Esophagus squamous epithelium (tissue), 5 donors: ENCODE results near the gene SYT1. TPM values are rescaled to one million over a fixed set of nuclear protein-coding genes. Genes with fewer than 3 reads are reported as not detected.

Experiments
- DNase-seq: peaks from one replicate; lab custom pipeline; 2025; lab: John Stamatoyannopoulos, UW
- H3K27ac ChIP-seq, 4 donors: fragments of 200-600 bp; sonication (generic); one replicate each; pipeline ENCODE4 v1.5.1; 2016 to 2019; ENCODE audit warnings: mild to moderate bottlenecking in 1 of 4
- H3K27me3 ChIP-seq, 4 donors: fragments of 200-600 bp; sonication (generic); 1 replicate in 3 of 4; 2 replicates in 1 of 4; pipeline versions ENCODE4 v1.5.1 to v1.6.0; 2017 to 2021; ENCODE audit warnings: antibody characterized with exemption in 1 of 4
- H3K36me3 ChIP-seq, 3 donors: fragments of 200-600 bp; sonication (generic); one replicate each; pipeline ENCODE4 v1.5.1; 2016 to 2019
- H3K4me1 ChIP-seq, 3 donors: fragments of 200-600 bp; sonication (generic); one replicate each; pipeline ENCODE4 v1.5.1; 2017 to 2019
- H3K4me3 ChIP-seq, 4 donors: fragments of 200-600 bp; sonication (generic); 1 replicate in 3 of 4; 2 replicates in 1 of 4; pipeline ENCODE4 v1.5.1; 2016 to 2019; ENCODE audit warnings: mild to moderate bottlenecking in 2 of 4, moderate library complexity in 1 of 4
- H3K9me3 ChIP-seq, 3 donors: fragments of 200-600 bp; sonication (generic); one replicate each; pipeline ENCODE4 v1.5.1; 2016 to 2019
- POLR2A ChIP-seq, 4 donors: fragments of 450-650 bp; IDR thresholded peaks; one replicate each; pipeline ENCODE4 v1.6.1; 2017; ENCODE audit warnings: antibody characterized with exemption in 4 of 4, mild to moderate bottlenecking in 4 of 4, moderate library complexity in 3 of 4
- WGBS, 2 donors: methylation state at CpG; one replicate each; pipeline ENCODE4 v1.1.5; 2018; 5-methylcytosine and 5-hydroxymethylcytosine counted together
- intact Hi-C: fragments of 100-400 bp; cut with DNase I; formaldehyde crosslinking; loops from one replicate; pipeline ENCODE4 v1.15.0; 2022
- total RNA-seq, 4 donors: library from RNA; depleted of rRNA; stranded (reverse); fragments of >200 nt; gene quantifications; one replicate each; pipeline ENCODE4 v1.1.0, GENCODE V29; 2016
- TF ChIP-seq, protein P1 (sequence below), 6 experiments: fragments of 450-650 bp in 4 of 6; fragments of 200-600 bp in 2 of 6; sonication (generic) in 2 of 6; IDR thresholded peaks; one replicate each; pipeline ENCODE4 v1.5.1; 2016 to 2019; ENCODE audit warnings: antibody characterized with exemption in 6 of 6, mild to moderate bottlenecking in 4 of 6, moderate library complexity in 4 of 6
- donor health status: DM: yes; HTN: yes; CAD: no.

SYT1 gene
- total RNA-seq, 4 donors from 2014 or later, result 0.26 to 2.7 TPM; not detected in 2

DNA sequence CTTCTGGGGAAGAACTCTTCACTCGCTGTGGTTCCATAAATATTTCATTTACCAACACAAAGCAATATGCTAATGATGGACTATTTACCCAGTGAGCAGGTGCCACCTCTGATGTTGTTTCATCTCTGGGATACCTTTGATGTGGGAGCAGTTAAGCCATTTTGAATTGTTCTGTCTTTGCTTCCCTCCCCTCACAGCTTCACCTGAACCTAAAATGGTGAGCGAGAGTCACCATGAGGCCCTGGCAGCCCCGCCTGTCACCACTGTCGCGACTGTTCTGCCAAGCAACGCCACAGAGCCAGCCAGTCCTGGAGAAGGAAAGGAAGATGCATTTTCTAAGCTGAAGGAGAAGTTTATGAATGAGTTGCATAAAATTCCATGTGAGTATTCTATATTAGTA is 352.7 kb downstream of the SYT1 start:
- TF ChIP-seq, protein P1, sequence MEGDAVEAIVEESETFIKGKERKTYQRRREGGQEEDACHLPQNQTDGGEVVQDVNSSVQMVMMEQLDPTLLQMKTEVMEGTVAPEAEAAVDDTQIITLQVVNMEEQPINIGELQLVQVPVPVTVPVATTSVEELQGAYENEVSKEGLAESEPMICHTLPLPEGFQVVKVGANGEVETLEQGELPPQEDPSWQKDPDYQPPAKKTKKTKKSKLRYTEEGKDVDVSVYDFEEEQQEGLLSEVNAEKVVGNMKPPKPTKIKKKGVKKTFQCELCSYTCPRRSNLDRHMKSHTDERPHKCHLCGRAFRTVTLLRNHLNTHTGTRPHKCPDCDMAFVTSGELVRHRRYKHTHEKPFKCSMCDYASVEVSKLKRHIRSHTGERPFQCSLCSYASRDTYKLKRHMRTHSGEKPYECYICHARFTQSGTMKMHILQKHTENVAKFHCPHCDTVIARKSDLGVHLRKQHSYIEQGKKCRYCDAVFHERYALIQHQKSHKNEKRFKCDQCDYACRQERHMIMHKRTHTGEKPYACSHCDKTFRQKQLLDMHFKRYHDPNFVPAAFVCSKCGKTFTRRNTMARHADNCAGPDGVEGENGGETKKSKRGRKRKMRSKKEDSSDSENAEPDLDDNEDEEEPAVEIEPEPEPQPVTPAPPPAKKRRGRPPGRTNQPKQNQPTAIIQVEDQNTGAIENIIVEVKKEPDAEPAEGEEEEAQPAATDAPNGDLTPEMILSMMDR (IDR thresholded peaks at IDR 0.05), result no peak
- TF ChIP-seq POLR2A (IDR thresholded peaks at IDR 0.05), result no peak
- Histone ChIP-seq H3K9me3 (peaks cover 0 to 7% (median 6%) of the 10 kb centered on the region in 3 donors), H3K4me3 (no peak overlapping the region), H3K27me3 (no peaks in the 10 kb centered on the region), H3K4me1 (no peaks in the 10 kb centered on the region), H3K27ac (no peak overlapping the region), H3K36me3 (no peaks in the 10 kb centered on the region)
- no peak for DNase-seq
- WGBS, 2 donors, result 50 to 60% methylated on average over 5 to 6 of the region's 6 CpGs
- intact Hi-C loops, result no loop called here

DNA sequence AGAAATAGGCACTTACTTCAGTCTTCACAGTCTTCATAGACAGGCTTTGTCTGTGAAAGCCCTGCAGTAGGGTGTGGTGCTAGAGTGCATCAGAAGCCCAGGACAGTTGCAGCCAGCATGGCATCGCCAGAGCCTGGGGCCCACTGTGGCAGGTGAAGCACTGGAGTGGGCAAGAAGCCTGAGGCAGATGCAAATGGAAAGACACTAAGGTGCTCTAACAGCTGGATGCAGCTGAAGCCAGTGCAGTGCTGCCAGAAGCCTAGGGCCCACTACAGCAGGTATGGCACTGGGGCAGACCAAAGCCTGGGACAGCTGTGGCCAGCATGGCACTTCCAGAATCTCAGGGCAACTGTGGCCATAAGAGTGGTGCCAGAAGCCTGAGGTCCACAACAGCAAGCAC is 358.6 kb downstream of the SYT1 start:
- Histone ChIP-seq H3K36me3 (no peaks in the 10 kb centered on the region), H3K4me1 (no peaks in the 10 kb centered on the region), H3K9me3 (peaks cover 0 to 13% (median 6%) of the 10 kb centered on the region in 3 donors), H3K4me3 (no peak overlapping the region), H3K27me3 (no peaks in the 10 kb centered on the region), H3K27ac (no peak overlapping the region)
- TF ChIP-seq, protein P1 (IDR thresholded peaks at IDR 0.05), result no peak
- TF ChIP-seq POLR2A (IDR thresholded peaks at IDR 0.05), result no peak
- WGBS, 2 donors, result 50% methylated on average over 1 of the region's 1 CpG; no CpG with 5 or more reads in 1 of the 2 donors
- DNase-seq, result no peak
- intact Hi-C loops, result no loop called here

DNA sequence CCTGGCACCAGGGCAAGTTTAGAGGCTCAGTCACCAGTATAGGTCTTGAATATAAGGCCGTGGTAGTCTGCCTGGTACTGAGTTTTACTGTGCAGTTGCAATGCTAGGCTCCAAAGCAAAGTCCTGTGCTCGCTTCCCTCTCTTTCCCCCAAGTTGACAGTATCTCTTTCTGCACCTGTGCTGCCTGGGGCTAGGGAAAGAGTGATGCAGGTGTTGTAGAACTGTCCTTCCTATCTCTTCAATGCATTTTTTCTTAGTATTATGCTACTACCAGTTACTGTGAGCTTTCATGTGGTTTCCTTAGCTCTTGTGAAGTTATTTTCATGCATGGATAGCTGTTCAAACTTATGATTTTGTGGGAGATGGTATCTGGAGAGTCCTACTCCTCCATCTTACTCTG is 359.2 kb downstream of the SYT1 start:
- intact Hi-C loops, result no loop called here
- Histone ChIP-seq H3K27ac (no peak overlapping the region), H3K27me3 (no peaks in the 10 kb centered on the region), H3K4me1 (no peaks in the 10 kb centered on the region), H3K4me3 (no peak overlapping the region), H3K9me3 (peaks cover 0 to 13% (median 6%) of the 10 kb centered on the region in 3 donors), H3K36me3 (no peaks in the 10 kb centered on the region)
- no peak for DNase-seq
- 43 to 68% methylated on average over 2 of the region's 2 CpGs for WGBS, 2 donors
- TF ChIP-seq POLR2A (IDR thresholded peaks at IDR 0.05), result no peak
- TF ChIP-seq, protein P1 (IDR thresholded peaks at IDR 0.05), result no peak

DNA sequence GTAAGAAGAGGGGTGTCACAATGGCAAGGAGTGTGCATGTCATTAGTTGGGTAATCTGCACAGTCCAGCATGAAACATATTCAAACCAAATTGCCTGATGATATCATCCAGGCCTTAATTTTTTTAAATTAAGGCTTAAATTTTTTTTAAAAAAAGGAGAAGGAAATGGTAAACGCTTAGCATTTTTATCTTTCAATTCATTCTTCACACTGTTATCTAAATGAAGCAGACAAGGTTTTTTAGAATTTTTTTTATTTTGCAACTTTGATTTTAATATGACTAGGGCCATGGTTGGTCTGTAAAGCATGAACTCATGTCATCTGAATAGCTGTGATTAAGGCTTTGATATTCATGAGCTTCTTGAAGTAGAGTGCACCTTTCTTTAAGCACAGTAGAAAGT is 362.5 kb downstream of the SYT1 start:
- no peak overlapping the region for H3K4me3 ChIP-seq
- TF ChIP-seq, protein P1 (IDR thresholded peaks at IDR 0.05), result no peak
- TF ChIP-seq POLR2A (IDR thresholded peaks at IDR 0.05), result no peak
- H3K4me1 ChIP-seq, result no peaks in the 10 kb centered on the region
- no peak overlapping the region for H3K27ac ChIP-seq
- peaks cover 0 to 5% (median 0%) of the 10 kb centered on the region in 3 donors for H3K9me3 ChIP-seq
- H3K27me3 ChIP-seq, result no peaks in the 10 kb centered on the region
- DNase-seq, result no peak
- intact Hi-C loops, result no loop called here
- H3K36me3 ChIP-seq, result no peaks in the 10 kb centered on the region
- WGBS, 2 donors, result 68 to 78% methylated on average over 1 of the region's 1 CpG

DNA sequence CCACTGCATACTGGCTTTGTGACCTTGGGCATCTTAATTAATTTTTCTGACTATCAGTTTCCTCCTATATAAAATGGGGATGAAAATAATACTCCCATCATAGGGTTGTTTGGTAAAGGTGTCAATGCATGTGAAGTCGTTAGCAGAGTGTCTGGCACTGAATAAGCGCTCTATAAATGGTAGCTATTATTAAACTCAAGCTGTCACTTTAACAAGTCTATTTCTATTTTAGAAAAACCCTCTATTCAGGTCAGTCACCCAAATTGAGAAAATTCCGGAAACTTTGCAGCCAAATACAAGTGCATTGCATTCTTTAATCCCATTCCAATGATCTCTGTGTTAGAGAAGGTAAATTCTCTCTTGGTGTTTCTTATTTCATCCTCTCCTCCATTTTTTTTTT is 363.1 kb downstream of the SYT1 start:
- TF ChIP-seq, protein P1 (IDR thresholded peaks at IDR 0.05), result no peak
- no peak for TF ChIP-seq POLR2A (IDR thresholded peaks at IDR 0.05)
- DNase-seq, result no peak
- intact Hi-C loops, result no loop called here
- no peaks in the 10 kb centered on the region for H3K4me1 ChIP-seq
- no peaks in the 10 kb centered on the region for H3K27me3 ChIP-seq
- no peak overlapping the region for H3K27ac ChIP-seq
- WGBS, 2 donors, result 82 to 88% methylated on average over 3 of the region's 3 CpGs
- peaks cover 0 to 5% (median 0%) of the 10 kb centered on the region in 3 donors for H3K9me3 ChIP-seq
- H3K36me3 ChIP-seq, result no peaks in the 10 kb centered on the region
- H3K4me3 ChIP-seq, result no peak overlapping the region
